Erythroblast (primary cell): Measurements from ENCODE around the gene SLC25A44.
"Not testable (repeated sequence)": the region's sequence is repeated elsewhere in the genome, so short reads cannot be mapped to it uniquely, and the experiment has no call there.

Source experiments
- DNase-seq, 2 experiments: peaks; one replicate each; lab custom pipeline; 2025; lab: John Stamatoyannopoulos, UW
- GATA1 ChIP-seq: IDR thresholded peaks from 2 replicates; pipeline ENCODE4 v1.6.1; 2011; ENCODE audit warnings: low read depth, mild to moderate bottlenecking, control low read depth, low read length, moderate library complexity
- POLR2A ChIP-seq: IDR thresholded peaks from 2 replicates; pipeline ENCODE4 v1.6.1; 2011; ENCODE audit warnings: mild to moderate bottlenecking, low read length

The SLC25A44 gene

DNA sequence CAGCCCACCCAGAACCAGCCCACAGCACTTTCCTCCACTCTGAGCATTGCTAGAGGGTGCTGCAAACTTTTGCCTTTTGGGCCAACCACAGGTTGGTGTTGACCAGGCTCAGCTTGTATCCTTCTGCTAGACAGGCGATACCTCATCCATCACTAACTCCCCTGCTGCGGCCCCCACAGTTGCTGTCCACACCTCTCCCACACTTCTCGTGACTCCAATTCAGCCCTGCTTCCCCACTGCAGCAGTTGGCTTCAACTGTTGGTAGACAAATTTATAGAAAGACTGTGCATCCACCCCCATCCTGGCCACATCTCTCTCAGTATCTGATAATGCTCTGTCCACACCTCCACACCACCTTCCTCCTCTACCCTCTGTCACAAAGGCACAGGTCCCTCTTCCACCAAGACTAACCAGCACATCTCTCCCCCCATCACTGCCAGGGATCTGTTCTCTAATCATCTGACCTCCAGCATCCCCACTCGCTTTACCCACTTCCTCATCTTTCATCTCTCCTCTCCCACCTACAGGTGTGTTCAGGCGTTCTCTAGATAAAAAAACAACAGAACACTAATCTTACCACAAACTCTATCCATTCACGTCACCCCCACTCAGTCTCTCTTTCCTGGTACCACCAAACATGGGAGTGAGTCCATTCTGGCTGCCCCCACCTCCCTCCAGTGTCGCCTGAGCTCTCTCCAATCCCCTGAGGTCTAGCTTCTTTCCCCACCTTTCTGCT is 15.8 kb upstream of the SLC25A44 start:
- TF ChIP-seq GATA1 (no peak), POLR2A (no peak)
- no peak for DNase-seq

- DNase-seq = no peak
Observed at GRCh38 chr1:156180471-156180870, 13.4 kb upstream of the SLC25A44 start.

GRCh38 chr1:156181391-156181924 is 12.4 kb upstream of the SLC25A44 start:
- not testable (repeated sequence) for DNase-seq

More at GRCh38 chr1:156180471-156180870, 13.4 kb upstream of the SLC25A44 start:
- TF ChIP-seq POLR2A = no peak
- TF ChIP-seq GATA1 = no peak

GRCh38 chr1:156182010-156182779 is 11.7 kb upstream of the SLC25A44 start:
- not testable (repeated sequence) for DNase-seq

DNA sequence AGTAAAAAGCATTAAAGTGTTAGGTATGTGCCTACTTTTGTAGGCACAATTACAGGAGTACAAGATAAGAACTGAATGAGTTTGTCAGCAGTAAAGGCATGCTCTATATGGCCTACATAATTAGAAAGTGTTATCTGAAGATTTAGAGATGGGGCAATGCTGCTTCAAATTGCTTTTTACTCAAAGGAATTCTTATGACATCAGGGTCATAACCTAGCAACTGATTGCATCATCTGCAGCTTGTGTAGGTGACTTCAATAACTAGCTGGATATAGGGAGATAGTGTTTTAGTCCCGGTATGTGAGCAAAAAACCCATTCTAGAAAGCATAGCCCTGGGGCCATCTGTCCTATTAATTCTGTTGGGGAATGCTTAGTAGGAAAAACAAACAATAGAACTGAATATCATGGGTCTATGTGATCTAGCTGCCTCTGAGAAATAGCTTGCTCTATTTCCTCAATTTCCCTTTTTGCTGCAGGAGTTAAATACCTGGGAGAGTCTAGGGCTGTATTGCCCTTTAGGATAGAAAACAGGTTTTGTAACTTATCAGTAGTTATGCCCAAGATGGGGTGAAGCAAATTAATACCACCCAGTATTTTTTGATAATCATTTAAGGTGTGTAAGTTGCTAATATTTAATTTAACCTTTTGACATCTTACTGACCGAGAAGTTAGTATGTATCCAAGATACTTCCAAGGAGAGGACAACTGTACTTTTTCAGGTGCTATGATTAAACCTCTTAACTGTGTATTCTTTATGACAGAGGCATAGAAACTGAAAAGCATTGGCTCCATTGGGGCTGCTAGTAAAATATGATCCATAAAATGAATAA is 7.3 kb upstream of the SLC25A44 start:
- DNase-seq = peak in 1 of 2 experiments; percentile 19

- DNase-seq = not testable (repeated sequence)
Observed at GRCh38 chr1:156190265-156190664, 3.6 kb upstream of the SLC25A44 start.

DNA sequence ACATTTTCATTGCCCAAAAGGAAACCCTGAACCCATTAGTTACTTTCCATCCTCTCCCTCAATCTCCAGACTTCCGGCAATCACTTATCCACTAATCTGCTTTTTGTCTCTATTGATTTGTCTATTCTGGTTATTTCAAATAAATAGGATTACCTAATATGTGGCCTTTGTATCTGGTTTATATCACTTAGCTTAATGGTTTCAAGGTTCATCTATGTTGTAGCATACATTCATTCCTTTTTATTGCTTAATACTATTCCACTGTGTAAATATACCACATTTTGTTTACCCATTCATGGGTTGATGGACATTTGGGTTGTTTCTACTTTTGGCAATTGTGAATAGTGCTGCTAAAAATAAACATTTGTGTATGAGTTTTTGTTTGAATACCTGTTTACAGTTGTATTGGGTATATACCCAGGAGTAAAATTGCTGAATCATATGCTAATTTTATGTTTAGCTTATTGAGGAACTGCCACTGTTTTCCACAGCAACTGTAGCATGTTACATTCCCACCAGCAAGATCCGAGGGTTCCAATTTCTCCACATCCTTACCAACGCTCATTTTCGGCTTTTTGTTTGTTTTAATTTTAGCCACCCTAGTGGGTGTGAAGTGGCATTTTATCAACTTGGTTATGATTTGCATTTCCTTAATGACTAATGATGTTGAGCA is 2.5 kb upstream of the SLC25A44 start:
- TF ChIP-seq POLR2A (no peak), GATA1 (no peak)
- peak in 1 of 2 experiments; percentile 15 for DNase-seq

DNA sequence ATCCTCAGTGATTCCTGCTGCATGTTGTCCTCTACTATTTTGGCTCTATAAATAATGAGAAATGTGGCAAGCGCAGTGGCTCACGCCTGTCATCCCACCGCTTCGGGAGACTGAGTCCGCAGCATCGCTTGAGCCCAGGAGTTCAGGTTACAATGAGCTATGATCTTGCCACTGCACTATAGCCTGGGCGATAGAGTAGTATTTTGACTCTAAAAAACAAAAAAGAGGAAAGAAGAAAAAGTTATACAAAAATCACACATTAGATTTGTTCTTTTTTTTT is 756 bp upstream of the SLC25A44 start:
- DNase-seq = no peak
- TF ChIP-seq POLR2A (no peak), GATA1 (no peak)

DNA sequence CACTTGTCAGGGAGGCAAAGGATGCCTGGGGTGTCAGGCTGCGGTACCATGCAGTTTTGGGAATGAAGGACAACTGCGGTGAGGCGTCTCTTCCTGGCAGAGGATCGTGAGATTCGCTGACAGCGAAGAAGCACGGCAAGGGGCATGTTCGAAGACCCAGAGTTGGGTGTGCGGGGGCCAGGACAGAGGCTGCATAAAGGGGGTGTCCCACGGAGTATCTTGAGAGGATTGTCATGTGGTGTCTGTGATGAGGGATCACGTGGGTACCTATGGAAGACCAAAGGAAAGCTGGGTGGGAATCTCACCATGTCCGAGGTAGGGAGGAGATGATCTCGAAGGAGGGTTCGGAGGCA is 372 bp downstream of the SLC25A44 start:
- TF ChIP-seq POLR2A (no peak), GATA1 (no peak)

GRCh38 chr1:156195853-156196252 is 1.9 kb downstream of the SLC25A44 start:
- TF ChIP-seq GATA1 = no peak
- TF ChIP-seq POLR2A = no peak
- no peak for DNase-seq

More for the DNA sequence above, 372 bp downstream of the SLC25A44 start:
- DNase-seq = no peak

DNA sequence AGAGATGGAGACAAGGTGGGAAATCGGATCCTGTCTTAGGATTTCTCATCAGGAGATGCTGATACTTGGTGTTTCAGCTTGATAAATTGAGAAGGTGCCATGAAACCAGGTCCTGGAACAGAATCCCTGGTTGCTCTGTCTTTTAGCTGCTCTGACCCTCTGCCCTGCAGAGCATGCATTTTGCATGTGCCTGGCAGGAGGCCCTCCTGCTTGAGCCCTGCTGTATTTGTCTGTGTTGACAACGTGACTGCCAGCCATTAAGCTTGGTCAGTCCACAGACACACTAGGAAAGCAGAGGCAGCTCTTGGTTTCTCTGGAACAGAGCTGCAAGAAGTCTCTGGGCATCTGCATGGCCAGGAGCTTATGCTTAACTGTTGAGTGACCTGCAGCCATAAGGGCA is 2.5 kb downstream of the SLC25A44 start:
- no peak for DNase-seq
- TF ChIP-seq POLR2A = no peak
- no peak for TF ChIP-seq GATA1

DNA sequence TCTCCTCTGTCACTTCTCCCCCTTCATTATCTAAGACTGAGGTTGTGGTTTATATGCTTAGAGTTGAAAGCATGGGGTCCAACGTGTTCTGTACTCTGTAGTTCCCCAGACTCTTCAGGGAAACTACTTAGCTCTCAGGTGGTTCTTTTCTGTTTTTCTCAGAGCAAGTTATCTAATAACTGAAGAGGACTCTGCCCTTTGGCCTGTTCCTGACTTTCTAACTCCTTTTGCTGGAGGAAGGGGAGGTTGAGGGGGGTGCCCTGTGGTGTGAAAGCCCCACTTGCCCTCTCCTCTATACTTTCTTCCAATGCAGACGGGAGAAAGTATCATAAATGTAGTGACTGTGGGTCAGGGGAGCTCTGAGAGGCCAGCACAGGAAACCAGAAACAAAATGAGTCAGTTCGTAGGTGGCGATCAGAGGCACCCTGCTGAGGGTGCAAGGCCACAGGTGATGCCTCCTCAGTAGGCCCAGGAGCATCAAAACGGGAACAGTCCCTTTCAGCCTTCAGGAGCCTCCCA is 5.0 kb downstream of the SLC25A44 start:
- DNase-seq = no peak

DNA sequence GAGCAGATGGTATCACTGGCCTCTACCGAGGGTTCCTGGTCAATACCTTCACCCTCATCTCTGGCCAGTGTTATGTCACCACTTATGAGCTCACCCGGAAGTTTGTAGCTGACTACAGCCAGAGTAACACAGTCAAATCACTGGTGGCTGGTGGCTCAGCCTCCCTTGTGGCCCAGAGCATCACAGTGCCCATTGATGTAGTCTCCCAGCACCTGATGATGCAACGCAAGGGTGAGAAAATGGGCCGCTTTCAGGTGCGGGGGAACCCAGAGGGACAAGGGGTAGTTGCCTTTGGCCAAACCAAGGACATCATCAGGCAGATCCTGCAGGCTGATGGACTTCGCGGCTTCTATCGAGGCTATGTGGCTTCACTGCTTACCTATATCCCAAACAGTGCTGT is 6.1 kb downstream of the SLC25A44 start:
- no peak for DNase-seq
- TF ChIP-seq GATA1 (no peak), POLR2A (no peak)

More for the DNA sequence above, 5.0 kb downstream of the SLC25A44 start:
- TF ChIP-seq GATA1 = no peak

DNA sequence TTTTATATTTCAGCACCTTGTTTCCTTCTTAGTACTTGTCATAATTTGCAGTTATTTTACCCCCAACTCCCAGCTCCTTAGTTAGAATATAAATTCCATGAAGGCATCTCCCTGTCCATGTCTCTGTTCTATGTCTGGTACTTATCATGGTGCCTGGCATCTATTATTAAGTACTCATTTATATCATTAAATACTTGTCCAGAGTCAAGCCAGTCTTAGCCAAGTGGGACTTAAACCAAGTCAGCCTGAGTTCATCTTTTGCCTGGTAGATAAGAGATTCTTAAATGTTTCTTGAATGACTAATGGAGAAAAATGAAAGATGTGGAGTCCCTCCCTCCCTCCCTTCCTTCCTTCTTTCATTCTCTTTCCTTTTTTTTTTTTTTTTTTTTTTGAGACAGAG is 9.4 kb downstream of the SLC25A44 start:
- TF ChIP-seq GATA1 (no peak), POLR2A (no peak)
- DNase-seq = peak in 1 of 2 experiments; percentile 11
